ENCODE measurements around the gene TEKTIP1.

Gene TEKTIP1

GRCh38 chr19:3537438-3538240 lies 1.3 kb upstream of the TEKTIP1 start:
- CTCF ChIA-PET = no interaction called here
- POLR2A ChIA-PET (ENCODE audit: low non-redundant PET) = interaction anchor here (0.6 kb wide), 1 partner anchor 71 kb away, joined by 4 read pairs; no protein-coding TSS in a partner anchor

DNA sequence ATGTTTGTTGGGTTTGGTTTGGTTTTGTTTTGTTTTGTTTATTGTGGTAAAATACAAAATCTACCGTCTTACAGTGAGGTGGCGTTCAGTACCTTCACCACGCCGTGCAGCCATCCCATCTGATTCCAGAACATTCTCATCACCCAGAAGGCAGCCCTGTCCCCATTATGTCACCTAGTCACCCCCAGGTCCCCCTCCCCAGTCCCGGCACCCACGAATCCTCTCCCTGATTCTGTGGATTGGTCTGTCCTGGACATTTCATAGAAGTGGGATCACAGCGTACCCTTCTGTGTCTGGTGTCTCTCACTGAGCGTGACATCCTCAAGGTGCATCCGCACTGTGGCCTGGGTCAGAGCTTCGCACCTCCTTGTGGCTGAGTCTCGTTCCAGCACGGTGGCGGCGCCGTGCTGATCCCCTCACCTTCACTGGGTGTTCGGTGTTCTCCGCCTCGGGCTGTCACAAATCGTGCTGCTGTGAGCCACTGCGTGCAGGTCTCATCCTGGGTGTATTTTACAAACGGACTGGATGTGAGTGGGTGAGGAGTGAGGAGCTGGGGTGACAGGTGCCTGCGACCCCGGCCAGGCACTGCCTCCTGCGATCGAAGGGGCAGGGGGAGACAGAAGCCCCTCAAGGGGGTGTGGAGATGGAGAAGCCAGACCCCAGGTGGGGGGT lies 580 bp upstream of the TEKTIP1 start:
- H3K27ac ChIP-seq = peak overlapping the region; percentile 45
- POLR2A ChIA-PET (ENCODE audit: low non-redundant PET) = interaction anchor here (0.6 kb wide), 1 partner anchor 70 kb away, joined by 4 read pairs; no protein-coding TSS in a partner anchor
- CTCF ChIA-PET = no interaction called here
- TF ChIP-seq CTCF (conservative IDR thresholded peaks at IDR 0.05; ENCODE audit: low read depth) = no peak
- DNase-seq (ENCODE audit: low spot score) = no peak

More at GRCh38 chr19:3537438-3538240, 1.3 kb upstream of the TEKTIP1 start:
- no peak for DNase-seq (ENCODE audit: low spot score)
- no peak for TF ChIP-seq CTCF (conservative IDR thresholded peaks at IDR 0.05; ENCODE audit: low read depth)
- H3K27ac ChIP-seq = peak overlapping the region; percentile 45

- no peak for TF ChIP-seq CTCF (conservative IDR thresholded peaks at IDR 0.05; ENCODE audit: low read depth)
- no peak for DNase-seq (ENCODE audit: low spot score)
- ChIA-PET CTCF (no interaction called here), POLR2A (ENCODE audit: low non-redundant PET) (no interaction called here)
- H3K27ac ChIP-seq = no peak overlapping the region
These were observed 763 bp downstream of the TEKTIP1 start for GRCh38 chr19:3539756-3540118.

GRCh38 chr19:3543150-3544057 lies 4.4 kb downstream of the TEKTIP1 start:
- DNase-seq (ENCODE audit: low spot score) = no peak
- no peak for TF ChIP-seq CTCF (conservative IDR thresholded peaks at IDR 0.05; ENCODE audit: low read depth)
- ChIA-PET CTCF (no interaction called here), POLR2A (ENCODE audit: low non-redundant PET) (no interaction called here)
- peak overlapping the region; percentile 64 for H3K27ac ChIP-seq

DNA sequence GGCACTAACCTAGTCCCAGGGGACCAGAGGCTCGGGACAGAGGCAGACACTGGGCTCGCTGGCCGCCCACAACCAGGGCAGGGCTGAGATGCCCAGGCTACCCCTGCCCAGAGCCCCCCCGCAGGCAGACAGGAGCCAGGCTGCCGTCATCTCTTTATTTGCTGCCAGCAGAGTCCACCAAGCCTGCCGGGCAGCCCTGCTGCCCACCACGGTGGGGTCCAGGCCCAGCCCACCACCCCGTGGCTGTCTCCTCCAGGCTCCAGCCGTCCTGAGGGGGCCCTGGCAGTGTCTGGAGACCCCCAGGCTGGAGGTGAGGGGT lies 5.0 kb downstream of the TEKTIP1 start:
- peak overlapping the region; percentile 64 for H3K27ac ChIP-seq
- ChIA-PET POLR2A (ENCODE audit: low non-redundant PET) (no interaction called here), CTCF (no interaction called here)
- DNase-seq (ENCODE audit: low spot score) = no peak
- no peak for TF ChIP-seq CTCF (conservative IDR thresholded peaks at IDR 0.05; ENCODE audit: low read depth)

Data from RWPE1 (cell line).